Measurements from ENCODE around the gene NUP153. TPM values are rescaled to one million over a fixed set of nuclear protein-coding genes. Genes with fewer than 3 reads are reported as not detected.
"Not testable (repeated sequence)": the region's sequence is repeated elsewhere in the genome, so short reads cannot be mapped to it uniquely, and the experiment has no call there.

The NUP153 gene
- total RNA-seq = 10 to 100 TPM; 35.5 to 42.2 (median 40.5) TPM

GRCh38 chr6:17706580-17707370, at the start of gene NUP153:
Gene NUP153, minus strand, starts transcription at chr6:17706925. Its CDS starts 538 bp downstream, at chr6:17706387.
- peak; percentile 99 to 100 for DNase-seq (ENCODE audit: low spot score in 2 of 2)
- peak within 1 kb of the TSS; percentile 94 for H3K4me3 ChIP-seq (ENCODE audit: low read depth, poor library complexity, severe bottlenecking)
- TF ChIP-seq CTCF (IDR thresholded peaks at IDR 0.05) (peak in 1 of 3 donors; percentile 32), POLR2A (IDR thresholded peaks at IDR 0.05) (peak in 1 of 2 donors; percentile 57)
- 1% methylated on average over 54 to 69 of the region's 69 CpGs for WGBS, 2 donors
- intact Hi-C loops (cut with DNase I; ENCODE audit: low total_unique reads) = no loop called here

- intact Hi-C loops (cut with DNase I; ENCODE audit: low total_unique reads) = no loop called here
- no peak for TF ChIP-seq CTCF (IDR thresholded peaks at IDR 0.05)
- TF ChIP-seq POLR2A (IDR thresholded peaks at IDR 0.05) = no peak
- DNase-seq (ENCODE audit: low spot score in 2 of 2) = no peak
- WGBS, 2 donors = 73 to 79% methylated on average over 3 of the region's 3 CpGs
- no peak overlapping the region for H3K4me3 ChIP-seq (ENCODE audit: low read depth, poor library complexity, severe bottlenecking)
Observed at GRCh38 chr6:17754254-17754653, 47.5 kb upstream of the NUP153 start.

DNA sequence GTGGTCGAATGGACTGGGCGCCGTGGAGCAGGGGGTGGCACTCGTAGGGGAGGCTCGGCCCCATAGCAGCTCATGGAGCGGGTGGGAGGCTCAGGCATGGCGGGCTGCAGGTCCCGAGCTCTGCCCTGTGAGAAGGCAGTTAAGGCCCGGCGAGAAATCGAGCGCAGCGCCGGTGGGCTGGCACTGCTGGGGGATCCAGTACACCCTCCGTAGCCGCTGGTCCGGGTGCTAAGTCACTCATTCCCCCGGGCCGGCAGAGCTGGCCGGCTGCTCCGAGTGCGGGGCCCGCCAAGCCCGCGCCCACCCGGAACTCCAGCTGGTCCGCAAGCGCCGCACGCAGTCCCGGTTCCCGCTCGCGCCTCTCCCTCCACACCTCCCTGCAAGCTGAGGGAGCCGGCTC, 38.6 kb upstream of the NUP153 start:
- 97% methylated on average over 28 to 35 of the region's 35 CpGs for WGBS, 2 donors
- intact Hi-C loops (cut with DNase I; ENCODE audit: low total_unique reads); DNase-seq (ENCODE audit: low spot score in 2 of 2); H3K4me3 ChIP-seq (ENCODE audit: low read depth, poor library complexity, severe bottlenecking): not testable (repeated sequence)

- WGBS, 2 donors = 90 to 94% methylated on average over 13 of the region's 13 CpGs
- DNase-seq (ENCODE audit: low spot score in 2 of 2); H3K4me3 ChIP-seq (ENCODE audit: low read depth, poor library complexity, severe bottlenecking); intact Hi-C loops (cut with DNase I; ENCODE audit: low total_unique reads): not testable (repeated sequence)
Observed at GRCh38 chr6:17744757-17745308, 38.1 kb upstream of the NUP153 start.

DNA sequence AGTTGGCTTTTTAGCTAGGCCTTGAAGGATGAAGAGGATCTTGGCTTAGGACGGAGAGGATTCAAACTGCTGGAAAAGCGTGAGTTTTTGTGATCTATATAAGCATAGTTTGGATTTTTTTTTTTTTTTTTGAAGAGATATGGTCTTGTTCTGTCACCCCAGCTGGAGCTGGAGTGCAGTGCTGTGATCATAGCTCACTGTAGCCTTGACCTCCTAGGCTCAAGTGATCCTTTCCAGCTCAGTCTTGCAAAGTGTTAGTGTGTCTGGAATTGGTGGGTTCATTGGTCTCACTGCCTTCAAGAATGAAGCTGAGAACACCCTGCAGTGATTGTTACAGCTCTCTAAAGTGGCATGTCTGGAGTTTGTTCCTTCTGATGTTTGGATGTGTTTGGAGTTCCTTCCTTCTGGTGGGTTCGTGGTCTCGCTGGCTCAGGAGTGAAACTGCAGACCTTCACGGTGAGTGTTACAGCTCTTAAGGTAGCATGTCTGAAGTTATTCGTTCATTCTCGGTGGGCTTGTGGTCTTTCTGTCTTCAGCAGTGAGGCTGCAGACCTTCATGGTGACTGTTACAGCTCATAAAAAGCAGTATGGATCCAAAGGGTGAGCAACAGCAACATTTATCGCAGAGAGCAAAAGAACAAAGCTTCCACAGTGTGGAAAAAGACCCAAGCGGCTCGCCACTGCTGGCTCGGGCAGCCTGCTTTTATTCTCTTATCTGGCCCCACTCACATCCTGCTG, 37.5 kb upstream of the NUP153 start:
- intact Hi-C loops (cut with DNase I; ENCODE audit: low total_unique reads) = no loop called here
- TF ChIP-seq POLR2A (IDR thresholded peaks at IDR 0.05) (no peak), CTCF (IDR thresholded peaks at IDR 0.05) (no peak)
- DNase-seq (ENCODE audit: low spot score in 2 of 2) = no peak
- WGBS, 2 donors = 70 to 83% methylated on average over 11 of the region's 11 CpGs
- no peak overlapping the region for H3K4me3 ChIP-seq (ENCODE audit: low read depth, poor library complexity, severe bottlenecking)

GRCh38 chr6:17741507-17741906, 34.8 kb upstream of the NUP153 start:
- WGBS, 2 donors = 32 to 38% methylated on average over 8 of the region's 8 CpGs

More at GRCh38 chr6:17741507-17741906, 34.8 kb upstream of the NUP153 start:
- TF ChIP-seq CTCF (IDR thresholded peaks at IDR 0.05) = no peak
- intact Hi-C loops (cut with DNase I; ENCODE audit: low total_unique reads) = no loop called here
- H3K4me3 ChIP-seq (ENCODE audit: low read depth, poor library complexity, severe bottlenecking) = no peak overlapping the region
- peak in 1 of 2 donors; percentile 29 for DNase-seq (ENCODE audit: low spot score in 2 of 2)

Measured in lower leg skin (tissue), 4 donors.